ENCODE results near the gene FAM107A.

FAM107A gene

DNA sequence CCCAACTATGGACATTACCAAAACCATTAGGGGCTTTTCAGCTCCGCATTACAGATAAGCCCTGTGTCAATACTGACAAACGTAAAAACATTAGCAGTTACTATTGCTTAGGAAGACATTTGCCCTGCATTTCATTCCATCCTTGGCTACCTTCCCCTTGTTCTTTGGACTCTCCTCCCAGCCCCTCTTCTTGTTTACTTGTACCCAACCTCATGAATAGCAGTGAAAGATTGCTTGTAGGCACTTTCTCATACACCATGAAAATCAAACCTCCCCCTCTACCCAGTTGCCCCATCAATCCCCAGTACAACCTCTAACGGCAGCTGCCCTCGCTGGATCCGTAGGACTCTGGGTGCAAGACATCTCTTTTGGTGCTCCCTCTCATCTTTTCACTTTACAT, 16.9 kb upstream of the FAM107A start:
- in situ Hi-C loops (cut with MboI; ENCODE audit: low sequenced_read_pairs), result no loop called here

DNA sequence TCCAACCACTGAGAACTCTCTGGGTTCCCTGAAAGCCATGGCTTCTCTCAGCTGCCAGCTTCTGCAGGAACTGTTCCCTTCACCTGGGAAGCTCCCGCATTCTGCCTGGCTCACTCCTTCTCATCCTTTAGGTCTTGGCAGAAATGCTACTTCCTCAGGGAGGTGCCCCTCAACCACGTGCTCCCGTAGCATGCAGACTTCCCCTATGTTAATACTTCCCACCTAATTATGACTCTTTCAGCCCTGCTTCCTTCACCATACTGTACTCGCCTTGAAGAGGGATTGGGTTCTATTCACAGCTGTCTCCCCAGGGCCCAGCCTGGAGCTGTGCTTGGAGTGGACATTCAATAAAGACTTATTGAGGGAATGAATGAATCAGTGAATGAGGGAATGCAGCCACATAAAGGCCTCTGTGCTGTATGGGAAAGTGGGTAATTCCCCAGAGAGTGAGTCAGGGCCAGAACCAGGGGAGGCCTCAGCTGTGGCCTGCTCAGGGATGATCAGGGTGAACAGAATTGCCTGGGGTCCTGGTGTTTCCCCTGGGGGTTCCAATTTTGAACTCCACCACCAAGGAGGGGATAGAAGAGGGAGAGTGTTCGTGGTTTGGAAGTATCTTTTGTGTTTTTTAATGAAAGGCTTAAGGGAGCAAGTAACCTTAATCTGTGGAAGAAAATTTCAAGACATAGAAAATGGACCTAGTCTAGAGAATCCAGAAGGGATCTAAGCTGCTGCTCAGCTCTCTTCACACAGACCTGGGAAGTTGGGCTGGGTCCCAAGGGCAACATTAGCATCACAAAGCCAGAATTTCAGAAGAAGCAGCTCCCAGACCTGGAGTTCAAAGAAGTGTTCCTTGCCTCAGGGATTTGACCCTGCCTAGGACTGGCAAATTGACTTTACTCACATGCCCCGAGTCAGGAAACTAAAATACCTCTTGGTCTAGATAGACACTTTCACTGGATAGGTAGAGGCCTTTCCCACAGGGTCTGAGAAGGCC, 14.6 kb upstream of the FAM107A start:
- in situ Hi-C loops (cut with MboI; ENCODE audit: low sequenced_read_pairs), result no loop called here

DNA sequence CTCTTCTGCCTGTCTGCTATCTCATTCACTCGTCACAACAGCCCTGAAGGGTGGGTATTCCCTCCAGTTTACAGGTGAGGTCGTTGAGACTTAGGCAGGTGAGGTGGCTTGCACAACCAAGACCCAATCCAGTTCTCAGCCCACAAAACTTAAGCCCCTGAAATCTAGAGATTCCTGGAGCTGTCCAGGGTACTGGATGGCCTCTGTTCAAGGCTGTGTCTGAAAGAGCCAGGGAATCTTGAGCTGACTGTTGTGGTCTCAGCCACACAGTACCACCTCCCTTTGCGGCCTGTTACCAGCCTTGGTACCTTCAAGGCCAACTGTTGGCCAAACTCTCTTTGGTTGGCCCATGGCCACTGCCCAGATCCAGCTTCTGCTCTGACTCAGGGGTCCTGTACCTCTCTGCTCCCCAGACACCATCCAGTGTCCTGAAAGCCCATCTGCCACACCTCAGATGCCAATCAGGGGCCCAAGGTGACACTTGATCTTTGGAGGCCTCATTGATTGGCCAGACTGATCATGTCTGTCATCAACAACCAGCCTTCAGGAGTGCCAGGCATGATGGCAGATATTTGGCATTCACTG, 10.9 kb upstream of the FAM107A start:
- in situ Hi-C loops (cut with MboI; ENCODE audit: low sequenced_read_pairs), result no loop called here

DNA sequence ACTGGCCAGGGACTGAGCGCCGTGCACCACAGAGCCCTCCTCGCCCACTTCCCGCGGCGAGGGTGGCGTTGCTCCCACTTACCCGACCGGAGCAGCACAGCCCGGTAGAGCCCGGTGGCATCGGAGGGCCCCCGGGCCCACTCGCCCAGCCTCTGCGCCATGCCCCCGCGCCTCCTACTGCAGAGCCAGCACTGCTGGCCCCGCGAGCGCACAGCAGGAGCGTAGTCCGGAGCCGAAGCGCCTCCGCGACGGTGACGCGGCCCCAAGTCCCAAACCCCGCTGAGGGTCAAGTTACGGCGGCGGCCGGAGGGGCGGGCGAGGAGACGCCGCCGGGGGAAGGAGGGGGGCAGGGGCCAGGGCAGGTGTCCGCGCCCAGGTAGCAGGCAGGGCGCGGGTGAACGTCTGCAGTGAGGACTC, 9.6 kb upstream of the FAM107A start:
- in situ Hi-C loops (cut with MboI; ENCODE audit: low sequenced_read_pairs), result no loop called here

DNA sequence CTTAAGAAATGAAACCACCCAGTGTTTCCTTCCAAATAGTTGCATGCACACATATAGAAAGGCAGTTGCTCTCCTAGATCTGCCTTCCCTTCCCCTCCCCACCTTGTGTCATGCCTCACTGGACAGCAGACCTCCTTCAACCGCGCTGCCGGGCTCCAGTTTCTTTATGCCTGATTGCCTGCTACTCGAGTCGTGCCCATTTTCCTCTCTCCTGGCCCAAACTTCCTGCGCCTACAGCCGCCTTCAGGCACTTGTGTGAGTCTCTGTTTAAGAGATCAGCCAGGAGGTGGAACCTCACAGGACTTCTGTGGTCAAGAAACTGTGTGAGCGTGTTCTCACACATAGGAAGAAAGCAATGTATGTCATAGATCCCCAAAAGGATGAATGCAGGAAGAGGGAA, 8.8 kb upstream of the FAM107A start:
- in situ Hi-C loops (cut with MboI; ENCODE audit: low sequenced_read_pairs), result no loop called here

DNA sequence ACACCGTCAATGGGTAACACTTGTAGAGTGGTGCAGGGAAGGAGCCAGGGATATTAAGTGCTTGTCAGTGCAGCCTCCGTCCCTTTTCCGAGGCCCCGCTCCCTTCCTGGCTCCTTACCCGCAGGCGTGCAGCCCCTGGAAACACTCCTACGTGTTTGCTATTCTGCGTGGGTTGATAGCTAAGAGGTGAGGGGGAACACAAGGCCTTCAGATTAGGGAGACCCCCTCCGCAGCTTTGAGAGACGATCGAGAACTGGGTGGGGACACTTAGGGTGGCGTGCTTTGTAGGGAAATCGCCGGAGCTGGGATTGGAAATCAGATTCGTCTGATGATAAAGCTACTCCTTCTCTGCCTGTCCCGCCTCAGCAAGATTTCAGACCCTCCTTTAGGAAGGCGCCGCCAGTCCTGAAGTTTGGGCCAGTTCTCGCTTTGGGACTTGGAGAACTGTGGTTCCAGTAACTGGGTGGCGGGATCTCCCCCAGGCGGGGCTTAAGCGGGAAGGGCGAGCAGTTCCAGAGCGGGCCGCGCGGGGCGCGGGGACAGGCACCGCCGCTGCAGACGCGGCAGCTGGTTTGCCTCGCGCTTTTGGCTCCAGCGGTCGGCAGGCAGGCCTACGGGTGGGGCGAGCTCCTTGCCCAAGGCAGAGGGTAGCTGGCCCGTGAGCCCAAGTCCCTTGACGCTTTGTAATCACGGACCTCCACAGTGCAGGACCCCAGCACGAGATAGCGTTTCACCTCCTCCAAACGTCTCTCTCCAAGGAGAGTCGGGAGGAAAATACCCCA, 8.0 kb upstream of the FAM107A start:
- in situ Hi-C loops (cut with MboI; ENCODE audit: low sequenced_read_pairs), result no loop called here

DNA sequence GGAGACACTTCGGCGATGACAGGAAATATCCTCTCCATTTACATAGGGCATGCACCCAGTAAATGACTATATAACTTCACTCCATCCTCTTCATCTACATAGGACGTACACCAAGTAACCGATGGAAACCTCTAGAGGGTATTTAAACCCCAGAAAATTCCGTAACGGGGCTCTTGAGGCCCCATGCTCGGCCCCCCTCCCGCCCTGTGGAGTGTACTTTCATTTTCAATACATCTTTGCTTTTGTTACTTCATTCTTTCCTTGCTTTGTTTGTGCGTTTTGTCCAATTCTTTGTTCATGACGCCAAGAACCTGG, 7.5 kb upstream of the FAM107A start:
- in situ Hi-C loops (cut with MboI; ENCODE audit: low sequenced_read_pairs), result no loop called here

DNA sequence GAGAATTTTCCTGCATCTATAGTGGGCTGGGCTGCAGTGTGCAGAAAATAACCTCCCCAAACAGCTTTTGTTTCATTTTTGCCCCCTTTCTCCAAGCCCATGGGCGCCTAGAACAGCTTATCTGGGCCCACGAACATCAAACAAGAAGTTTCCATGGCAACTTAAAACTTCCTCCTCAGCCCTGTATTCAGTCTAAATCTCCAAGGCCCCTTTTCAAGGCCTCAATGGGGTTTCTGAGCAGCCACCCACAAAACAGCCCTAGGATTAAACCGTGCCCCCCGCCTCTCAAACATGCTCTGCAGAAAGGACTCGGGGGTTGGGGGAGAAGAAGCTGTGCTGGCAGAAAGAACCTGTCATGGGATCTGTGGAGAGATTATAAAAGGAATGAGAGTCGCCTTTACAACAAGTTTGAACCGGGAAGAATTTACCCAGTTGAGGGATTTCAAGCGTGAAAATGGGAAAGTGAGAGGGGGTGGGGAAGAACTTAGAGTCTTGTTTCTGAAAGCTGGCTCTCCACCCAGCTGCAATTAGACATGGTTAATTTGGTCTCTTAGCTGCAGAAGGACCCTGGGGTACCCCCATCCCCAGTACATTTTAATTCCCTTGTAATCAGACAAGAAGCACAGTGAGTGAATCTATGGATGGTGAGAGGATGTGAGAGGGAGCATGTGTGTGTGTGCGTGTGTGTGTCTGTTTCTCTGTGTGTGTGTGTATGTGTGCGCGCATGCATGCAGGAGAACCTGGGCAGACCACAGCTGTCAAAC, 4.3 kb upstream of the FAM107A start:
- in situ Hi-C loops (cut with MboI; ENCODE audit: low sequenced_read_pairs), result no loop called here

DNA sequence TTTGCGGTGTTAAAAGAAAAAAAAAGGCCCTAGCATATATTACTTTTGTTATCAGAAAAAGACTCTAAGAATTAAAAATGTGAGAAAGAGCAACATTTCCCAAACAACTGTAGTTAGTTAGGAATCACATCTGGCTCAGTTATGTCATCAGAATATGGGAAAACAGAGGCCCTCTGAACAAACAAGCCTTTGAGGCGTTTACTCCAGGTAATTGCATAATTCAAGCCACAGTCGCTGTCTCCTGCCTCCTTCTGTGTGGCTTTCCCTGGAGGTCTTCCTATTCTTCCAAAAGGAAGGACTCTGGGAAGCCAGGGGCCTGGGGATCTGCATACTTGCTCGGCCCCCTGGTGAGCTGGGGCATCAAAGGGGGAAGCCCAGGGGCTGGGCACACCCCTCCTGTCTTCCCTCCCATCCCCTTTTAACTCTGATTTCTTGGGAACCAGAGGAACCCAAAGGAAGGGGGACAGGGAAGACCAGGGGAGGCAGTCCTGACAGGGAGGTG, 3.7 kb upstream of the FAM107A start:
- in situ Hi-C loops (cut with MboI; ENCODE audit: low sequenced_read_pairs), result no loop called here

DNA sequence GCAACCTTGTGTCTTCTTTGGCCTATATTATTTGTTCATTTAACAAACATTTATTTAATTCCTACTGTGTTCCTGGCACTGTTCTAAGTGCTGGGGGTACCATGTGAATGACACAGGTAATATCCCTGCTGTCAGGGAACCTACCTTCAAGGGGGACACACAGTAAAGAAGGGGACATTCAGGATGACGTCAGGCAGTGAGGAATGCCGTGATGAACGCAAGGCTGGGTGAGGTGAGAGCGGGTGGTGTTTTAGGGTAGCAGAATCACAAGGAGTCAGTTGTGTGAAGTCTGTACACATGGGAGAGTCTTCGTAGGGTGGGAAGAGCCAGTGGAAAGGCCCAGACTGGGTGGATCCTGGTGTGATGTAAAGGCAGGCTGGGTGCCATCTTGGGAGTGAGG, 1.7 kb upstream of the FAM107A start:
- in situ Hi-C loops (cut with MboI; ENCODE audit: low sequenced_read_pairs), result no loop called here

DNA sequence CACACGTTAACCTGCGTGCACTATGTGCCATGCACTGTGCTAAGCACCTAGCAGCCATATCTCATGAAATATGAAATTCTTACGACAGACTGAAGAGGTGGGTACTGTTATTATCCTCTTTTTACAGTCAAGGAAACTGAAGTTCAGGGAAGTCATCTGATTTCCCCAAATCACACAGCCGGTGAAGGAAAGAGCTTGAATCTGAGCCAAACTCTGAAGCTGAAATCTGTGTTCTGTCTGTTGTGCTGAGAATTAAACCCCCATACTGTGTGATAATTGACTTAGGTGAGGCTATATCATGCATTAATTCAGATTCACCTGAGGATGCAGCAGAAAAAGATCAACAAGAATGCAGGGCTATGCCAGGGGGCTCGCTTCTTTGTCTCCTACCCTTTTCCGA, 475 bp downstream of the FAM107A start:
- in situ Hi-C loops (cut with MboI; ENCODE audit: low sequenced_read_pairs), result no loop called here

DNA sequence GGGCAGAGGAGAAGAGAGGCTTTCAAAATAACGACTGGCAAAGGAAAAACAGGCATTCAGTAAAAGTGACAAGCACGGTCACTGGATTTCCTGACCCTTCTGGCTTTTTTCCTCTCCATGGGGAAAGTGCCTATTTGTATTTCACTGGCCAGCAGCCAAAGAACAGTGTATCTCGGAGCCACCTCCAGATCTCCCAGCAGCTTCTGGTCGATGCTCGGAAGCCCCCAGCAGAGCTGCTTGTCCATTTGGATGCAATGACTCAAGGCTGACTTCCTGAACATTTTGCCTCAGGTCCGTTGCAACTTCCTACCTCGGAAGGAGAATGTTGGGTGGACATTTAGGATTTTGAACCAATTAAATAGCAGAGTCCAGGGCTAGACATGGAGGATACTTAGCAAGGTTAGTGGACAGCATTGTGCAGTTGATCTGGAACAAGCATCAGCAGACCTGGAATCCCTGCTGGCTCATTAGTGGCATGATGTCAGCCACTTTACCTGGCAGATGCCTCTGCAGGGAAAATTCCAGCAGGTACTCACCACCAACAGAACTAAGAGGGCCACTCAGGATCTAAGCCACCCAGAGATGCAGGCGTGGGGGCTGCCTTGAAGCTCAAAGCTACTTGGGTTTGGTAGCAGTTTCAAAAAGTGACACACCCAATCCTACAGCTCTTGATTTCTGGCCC, 1.1 kb downstream of the FAM107A start:
- in situ Hi-C loops (cut with MboI; ENCODE audit: low sequenced_read_pairs), result no loop called here

DNA sequence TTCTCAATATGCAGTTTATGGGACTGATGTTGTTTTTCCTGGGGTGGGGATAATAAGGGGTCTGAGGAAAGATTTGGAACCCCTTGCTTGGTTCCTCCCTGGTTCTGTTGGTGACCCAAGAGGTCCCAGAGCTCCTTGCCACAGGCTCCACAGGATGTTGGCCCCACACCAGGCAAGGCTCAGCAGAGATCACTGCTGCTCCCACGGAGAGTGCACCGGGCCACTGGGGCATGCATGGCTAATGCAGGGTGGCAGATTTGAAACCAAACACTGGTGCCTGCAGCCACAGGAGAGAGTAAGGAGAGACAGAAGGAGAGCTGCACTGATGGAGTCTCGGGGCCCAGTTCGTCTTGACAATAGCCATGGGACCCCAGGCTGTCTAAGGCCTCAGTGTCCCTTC, 2.5 kb downstream of the FAM107A start:
- in situ Hi-C loops (cut with MboI; ENCODE audit: low sequenced_read_pairs), result no loop called here

DNA sequence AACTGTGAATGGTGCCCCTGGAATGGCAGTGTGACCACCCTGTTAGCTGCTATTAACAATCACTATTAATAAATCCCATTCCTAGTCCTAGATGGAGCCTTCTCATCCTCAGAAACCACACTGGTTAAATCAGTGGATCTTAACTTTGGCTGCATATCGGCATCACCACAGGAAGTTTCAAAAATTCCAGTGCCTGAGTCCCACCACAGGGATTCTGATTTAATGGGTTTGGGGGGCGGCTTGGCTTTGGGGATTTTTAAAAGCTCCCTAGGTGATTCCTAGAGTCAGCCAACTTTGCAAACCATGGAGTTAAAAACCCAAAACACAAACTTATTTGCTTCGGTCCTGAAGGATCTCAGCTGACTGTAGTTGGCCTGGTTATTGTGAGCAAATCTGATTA, 3.1 kb downstream of the FAM107A start:
- in situ Hi-C loops (cut with MboI; ENCODE audit: low sequenced_read_pairs), result no loop called here

DNA sequence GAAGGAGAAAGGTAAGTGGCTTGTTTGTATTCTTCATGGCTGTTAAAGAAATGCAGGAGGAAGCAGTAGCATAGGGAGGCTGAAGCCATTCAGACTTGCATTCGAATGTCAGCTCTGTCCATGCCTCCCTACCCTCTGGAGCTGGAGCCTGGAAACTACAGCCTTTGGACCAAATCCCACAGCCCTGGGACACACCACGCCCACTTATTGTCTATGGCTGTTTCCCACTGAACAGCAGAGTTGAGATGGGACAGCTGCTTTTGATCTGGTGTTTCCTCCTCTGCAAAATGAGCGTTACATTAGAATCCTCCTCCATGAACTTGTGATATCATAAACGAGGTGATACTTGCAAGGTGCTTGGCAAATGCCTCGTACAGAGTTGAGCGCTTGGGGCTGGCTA, 3.6 kb downstream of the FAM107A start:
- in situ Hi-C loops (cut with MboI; ENCODE audit: low sequenced_read_pairs), result no loop called here

DNA sequence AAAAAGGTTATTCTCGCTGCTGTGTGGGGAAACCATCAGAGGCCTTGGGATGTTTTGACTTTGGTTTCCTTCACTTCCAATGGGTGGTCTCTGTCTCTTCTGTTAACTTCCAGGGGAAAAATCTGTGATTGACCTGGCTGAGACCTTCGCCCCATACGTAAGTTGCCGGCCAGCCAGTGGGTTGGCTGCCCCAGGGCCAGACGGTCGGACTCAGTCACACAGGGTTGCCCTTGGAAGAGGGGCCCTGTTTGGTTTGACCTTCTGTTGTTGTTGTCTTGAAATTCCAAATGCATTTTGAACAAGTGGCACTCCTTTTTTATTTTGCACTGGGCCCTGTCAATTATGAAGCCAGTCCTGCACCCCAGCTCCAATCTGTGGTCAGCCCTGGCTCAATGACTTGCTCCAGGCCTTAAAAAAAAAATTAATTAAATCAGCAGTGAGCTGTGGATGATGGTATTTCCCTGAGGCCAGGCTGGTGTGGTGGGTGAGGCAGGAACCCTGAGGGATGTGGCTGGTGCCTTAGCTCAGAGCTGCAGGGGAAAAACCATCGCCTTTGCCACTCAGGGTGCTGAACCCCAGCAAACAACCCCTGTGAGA, 4.5 kb downstream of the FAM107A start:
- in situ Hi-C loops (cut with MboI; ENCODE audit: low sequenced_read_pairs), result no loop called here

DNA sequence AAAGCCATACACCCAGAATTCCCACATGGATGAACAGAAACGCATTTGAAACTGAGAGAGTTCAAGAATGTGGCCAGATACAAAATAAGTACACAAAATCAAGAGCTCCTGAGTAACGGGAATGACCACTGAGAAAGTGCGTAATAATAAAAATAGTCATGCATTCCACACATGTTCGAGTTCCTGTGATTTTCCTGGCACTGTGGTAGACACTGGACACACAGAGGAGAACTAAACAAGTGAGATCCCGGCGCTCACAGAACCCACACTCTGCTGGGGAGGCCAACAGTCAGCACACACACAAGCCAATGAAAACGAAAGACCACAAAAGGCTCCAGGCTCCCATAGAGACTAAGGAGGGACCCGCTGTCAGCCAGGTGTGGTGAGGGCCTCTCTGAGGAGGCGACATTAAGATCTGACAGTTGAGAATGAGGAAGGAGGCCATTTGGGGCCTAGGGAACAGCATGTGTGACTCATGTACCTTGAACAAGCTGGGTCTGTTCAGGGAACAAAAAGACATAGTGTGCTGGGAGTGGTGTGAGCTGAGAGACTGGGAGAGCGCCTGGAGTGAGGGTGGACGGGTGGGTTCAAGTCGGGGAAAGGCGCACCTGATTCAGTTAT, 5.1 kb downstream of the FAM107A start:
- in situ Hi-C loops (cut with MboI; ENCODE audit: low sequenced_read_pairs), result no loop called here

DNA sequence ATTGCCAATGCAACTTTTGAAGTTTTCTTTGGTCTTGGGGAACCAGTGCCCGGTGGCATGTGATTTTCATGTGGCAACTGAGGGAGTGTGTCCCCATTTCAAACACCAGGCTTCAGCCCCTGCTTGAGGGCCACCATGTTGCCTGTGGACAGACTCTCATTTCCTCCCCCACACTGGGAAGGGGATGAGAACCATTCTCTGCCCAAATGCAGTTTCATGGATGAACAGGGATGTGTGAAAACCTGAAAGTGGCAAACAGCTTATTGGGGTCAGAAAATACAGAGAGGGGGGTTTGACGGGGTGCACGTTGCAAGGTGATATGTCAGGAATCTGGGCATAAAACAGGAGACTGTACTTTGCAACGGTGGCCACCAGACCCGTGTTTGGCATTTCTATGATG, 6.3 kb downstream of the FAM107A start:
- in situ Hi-C loops (cut with MboI; ENCODE audit: low sequenced_read_pairs), result no loop called here

DNA sequence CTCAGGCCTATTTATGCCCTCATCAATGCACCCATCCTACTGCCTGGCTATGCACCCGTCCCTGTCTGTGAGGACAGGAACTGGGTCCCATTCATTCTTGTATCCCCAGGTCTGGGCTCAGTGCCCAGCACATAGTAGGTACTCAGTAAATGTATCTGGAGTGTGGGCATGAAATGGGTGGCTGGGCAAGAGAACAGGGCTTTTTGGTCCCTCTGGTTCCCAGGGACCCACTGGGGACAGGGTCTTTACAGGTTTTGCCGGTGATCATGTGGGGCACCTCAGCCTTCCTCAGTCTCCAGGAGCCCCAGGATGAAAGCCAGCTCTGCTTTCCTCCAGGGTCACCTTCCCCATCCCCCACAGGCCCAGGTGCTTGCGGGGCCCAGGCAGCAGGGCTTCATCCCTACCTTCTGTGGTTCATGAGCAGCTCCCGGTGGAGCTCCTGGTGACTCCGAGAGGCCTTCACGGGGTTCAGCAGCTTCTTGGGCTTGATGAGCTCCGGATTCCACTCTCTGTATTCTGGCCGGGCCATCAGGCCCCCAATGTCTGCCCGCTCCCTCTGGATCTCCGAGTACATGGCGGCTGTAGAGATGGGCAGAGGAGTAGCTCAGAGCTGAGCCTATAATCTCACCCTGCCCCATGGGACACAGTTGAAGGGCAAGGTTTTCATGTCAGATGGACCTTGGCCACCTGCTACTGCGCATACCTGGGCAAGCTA, 7.7 kb downstream of the FAM107A start:
- in situ Hi-C loops (cut with MboI; ENCODE audit: low sequenced_read_pairs), result no loop called here
